GM18868 (cell line): Measurements from ENCODE around the gene DDX24.

Source experiments
- ATAC-seq: cut with Tn5 transposase; IDR thresholded peaks from one replicate; pipeline ENCODE4 v1.9.1; 2021; ENCODE audit warnings: mild to moderate bottlenecking, moderate library complexity; ENCODE audit not compliant: unreplicated experiment

Gene DDX24

DNA sequence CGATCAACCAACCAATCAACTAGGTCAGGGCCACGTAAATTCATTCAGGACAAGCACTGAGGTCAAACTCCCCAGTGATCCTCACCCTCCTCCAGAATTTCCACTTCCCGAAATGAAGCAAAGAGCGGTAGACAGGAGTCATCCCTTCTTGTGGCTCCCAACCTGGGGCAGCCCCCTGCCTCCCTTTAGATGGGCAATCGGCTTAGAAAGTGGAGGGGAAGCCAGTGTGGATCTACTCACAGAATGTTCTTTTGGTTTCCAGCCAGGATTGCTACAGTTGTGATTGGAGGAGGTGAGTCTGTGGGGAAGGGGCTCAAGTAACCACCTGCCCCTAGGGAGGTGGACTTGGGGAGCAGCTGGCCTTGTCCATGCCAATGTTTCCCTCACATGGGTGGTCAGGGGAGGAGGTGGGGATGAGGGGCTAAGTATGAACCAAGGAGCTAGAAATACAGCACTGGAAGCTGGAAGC, 33.6 kb upstream of the DDX24 start:
- ATAC-seq: no peak

DNA sequence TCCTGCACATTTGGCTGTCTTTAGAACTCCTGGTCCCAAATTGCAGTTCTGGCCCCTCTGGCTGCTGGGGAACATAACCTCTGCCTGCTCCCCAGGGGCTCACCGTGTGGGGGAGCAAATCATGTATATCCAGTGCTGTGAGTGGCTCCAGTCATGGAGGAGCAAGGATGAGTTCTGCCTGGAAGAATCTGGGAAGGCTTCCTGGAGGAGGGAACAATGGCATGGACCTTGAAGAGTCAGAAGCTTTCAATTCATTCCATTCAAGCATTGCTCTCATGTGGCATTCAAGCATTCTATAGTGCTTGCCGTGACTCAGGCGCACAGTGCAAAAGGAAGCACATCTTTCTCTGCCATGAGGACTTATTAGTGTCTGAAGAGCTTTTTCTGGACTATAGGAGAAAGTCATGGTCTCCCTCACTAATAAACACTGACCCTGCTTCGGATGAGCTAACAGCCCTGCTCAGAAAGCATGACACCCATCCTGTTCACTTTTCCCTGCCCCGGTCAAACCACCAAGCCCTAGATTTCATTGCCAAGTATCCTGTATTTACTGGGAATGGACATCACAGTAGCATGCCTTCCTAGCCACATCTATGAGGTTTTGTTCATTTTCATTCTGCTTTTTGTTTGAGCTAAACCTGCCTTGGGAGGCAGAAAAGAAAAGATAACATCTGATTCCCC, 33.0 kb upstream of the DDX24 start:
- no peak for ATAC-seq

DNA sequence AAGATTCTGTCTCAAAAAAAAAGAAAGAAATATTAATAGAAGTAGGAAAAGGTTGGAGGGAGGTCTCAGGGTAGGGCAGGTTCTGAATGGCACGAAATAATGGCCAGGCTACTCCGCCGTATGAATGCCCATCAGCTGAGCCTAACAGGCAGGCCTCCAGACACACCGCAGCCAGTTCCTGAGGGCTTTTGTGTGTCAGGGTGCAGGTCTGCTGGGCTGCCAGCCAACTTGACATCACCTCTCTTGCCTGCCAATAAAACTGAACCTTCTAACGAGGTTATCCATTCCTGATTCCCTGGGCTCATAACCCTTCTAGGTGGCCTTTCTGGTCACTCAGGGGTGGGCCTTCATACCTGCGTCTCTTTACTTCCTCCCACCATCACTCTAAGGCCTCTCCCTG, 32.5 kb upstream of the DDX24 start:
- no peak for ATAC-seq

DNA sequence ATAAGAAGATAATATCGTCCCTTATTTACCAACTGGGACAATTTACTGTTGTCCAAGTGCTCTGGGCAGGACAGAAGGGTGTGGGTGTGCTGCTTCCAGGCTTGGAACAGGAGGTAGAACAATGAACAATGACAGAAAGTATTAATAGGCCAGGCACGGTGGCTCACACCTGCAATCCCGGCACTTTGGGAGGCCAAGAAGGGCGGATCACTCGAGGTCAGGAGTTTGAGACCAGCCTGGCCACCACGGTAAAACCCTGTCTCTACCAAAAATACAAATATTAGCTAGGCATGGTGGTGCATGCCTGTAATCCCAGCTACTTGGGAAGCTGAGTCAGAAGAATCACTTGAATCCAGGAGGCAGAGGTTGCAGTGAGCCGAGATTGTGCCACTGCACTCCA, 32.1 kb upstream of the DDX24 start:
- ATAC-seq: no peak

DNA sequence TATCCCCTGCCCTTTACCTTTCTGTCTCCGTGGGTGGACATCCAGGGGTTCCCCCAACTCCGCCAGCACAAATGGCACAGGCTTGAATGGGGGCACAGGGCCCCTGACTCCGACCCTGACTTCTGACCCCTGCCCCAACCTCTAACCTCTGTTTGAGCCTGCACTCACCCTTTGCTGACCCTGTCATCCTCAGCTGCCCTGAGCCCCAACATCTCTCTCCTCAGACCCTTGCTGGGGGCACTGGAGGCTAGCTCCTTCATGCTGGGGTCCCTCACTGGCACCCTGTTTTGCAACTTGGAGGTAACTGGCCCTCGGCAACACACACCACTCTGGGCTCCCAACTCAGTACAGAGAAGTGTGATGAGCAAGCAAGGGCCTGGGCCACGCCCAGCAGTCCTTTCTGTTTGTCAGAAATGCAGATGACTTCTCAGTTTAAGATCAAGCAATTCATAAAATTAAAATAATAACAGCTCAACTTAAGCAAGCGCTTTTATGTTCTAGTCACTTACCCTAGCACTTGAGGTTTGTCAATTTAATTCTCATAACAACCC, 31.6 kb upstream of the DDX24 start:
- no peak for ATAC-seq

DNA sequence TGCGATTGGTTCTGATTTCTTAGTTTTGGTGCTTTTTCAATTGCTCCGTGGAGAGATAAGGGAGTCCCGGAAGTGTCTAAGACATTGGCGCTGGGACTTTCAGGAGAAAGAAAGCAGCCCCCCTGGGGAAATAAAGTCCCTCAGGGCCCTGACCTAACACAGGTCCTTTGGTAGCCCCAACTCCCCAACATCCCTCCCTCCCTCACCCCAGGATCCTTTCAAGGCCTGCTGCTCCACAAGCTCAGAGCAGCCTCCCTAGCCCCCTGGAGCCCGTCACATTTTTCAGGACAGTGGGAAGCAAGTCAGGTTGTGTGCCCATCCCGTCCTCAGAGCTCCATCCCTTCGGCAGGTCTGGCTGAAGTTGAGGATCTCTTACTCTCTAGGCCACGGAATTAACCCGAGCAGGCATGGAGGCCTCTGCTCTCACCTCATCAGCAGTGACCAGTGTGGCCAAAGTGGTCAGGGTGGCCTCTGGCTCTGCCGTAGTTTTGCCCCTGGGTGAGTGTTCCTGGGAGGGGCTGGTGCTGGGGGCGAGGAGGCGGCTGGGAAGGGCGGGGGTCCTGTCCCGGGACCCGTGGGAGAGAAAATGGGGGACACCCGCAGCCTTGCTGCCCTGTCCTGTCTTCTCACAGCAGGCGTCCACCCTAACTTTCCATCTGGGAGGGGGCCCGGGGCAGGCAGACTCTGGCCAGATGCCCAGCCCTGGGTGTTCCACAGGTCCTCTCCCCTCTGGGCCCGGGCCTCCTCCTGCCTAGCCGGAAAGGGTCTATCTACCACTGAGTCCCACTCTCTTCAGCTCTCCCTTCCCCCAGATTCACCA, 30.5 kb upstream of the DDX24 start:
- no peak for ATAC-seq

DNA sequence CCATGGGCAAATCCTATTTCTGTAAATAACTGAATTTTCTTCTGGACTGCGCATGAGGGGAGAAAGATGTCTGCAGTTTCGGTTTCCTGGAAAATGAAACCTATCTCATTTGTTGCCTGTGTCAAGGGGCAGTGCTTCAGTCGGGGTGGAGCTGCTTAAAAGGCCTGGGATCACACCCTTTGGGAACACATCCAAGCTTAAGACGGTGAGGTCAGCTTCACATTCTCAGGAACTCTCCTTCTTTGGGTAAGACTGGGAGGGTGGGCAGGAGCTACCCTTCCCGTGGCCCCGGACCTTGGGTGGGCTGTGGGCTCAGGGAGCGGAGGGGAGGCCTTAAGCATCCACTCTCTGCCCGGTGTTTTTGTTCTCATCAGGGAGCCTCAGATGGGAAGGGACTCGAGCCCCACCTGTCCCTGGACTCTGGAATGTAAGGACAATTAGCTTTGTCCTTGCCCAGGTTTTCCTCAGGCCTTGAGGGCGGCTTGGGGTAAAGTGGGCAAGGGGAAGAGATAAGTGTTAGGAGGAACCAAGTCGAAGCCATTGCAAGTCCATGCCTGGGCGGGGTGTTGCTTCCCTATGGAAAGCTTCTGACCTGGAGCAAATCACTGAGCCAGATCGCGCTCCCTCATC, 29.7 kb upstream of the DDX24 start, which contains the start of gene IFI27:
IFI27 (plus strand) TSS at position 185 of the 630 bp plus-strand sequence.
- no peak for ATAC-seq

DNA sequence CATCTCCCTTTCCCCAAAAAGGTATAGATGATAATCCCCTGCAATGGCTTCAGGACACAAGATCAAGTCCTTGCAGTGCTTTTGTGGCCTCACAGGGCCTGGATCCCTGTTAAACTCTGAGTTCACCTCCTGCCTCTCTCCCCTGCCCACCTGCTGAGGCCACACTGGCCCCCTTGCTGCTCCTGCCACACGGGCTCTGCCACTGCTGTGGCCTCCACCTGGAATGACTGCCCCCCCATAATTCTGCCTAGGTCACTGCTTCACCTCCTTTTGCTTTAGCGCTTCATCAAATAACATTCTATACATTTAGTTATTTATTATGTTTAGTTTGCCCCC, 28.9 kb upstream of the DDX24 start:
- ATAC-seq: no peak

DNA sequence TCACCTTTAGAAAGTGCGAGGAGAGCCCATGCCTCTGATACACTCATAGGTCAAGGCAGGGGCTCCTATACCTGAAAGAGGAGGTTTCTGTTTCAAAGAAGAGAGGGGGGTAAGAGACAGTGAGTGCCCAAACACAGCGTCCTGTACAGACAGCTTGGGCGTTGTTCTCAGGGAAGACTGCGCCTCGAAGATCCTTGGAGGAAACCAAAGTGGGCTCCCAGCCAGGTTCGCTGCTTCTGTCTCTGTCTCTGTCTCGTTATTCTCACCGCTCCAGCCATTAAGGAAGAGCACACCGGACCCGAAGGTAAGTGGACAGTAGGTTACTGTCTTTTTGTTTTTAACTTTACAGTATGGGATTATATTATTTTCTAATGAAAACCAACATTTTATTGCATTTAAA, 23.7 kb upstream of the DDX24 start:
- no peak for ATAC-seq

DNA sequence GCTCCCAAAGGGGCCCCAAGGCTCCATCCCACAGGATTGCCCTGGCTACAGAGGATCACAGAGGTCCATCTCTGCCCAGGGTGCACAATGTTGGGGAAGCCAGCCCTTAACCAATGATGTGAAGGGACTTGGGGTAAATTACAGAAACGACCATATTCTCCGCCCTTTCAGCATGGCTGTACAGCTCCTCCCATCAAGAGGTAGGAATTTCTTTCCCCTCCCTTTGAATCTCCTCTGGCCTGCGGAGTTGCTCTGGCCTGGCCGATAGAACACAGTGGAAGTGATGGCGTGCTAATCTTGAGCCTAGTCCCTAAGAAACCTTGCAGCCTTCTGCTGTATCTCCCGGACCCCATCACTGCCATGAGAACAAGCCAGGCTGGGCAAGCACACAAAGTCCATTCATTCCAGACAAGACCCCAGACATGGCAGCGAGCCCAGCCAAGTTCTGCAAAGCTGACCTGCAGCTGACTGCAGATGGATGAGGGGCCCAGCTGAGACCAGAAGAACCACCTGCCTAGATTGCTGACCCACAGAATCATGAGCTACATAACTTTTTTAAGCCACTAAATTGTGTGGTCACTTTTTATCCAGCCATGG, 22.6 kb upstream of the DDX24 start:
- no peak for ATAC-seq

DNA sequence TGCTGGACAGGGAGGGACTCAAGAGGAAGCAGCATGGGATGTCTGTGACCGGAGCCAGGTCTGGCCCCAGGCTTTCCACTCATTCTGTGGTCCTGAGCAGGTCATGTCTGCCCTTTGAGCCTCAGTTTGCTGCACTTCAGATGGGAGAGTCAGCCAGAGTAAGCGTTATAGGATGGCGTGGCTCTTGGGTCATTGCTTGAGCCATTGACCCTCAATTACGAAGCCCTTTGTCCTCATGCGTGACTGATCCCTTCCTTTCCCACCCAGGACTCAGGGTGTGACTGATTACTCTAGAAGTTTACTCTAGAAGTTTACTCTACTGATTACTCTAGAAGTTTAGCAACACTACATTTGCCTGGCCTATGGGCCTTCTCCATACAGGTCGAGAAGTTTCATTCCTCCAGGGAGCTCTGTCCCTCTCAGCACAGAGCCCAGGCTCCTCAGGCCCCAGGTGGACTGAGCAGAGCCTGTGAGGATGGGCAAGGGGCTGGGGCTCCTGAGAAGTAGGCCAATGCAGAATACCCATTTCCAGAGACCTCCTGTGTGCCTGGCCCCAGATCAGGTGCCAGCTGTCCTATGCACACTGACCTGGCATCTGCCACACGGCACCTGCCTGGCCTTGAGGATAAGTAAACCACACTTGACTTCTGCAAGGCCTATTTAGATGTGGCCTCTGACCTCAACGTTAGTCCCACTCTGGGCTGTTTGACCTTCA, 21.9 kb upstream of the DDX24 start:
- no peak for ATAC-seq

DNA sequence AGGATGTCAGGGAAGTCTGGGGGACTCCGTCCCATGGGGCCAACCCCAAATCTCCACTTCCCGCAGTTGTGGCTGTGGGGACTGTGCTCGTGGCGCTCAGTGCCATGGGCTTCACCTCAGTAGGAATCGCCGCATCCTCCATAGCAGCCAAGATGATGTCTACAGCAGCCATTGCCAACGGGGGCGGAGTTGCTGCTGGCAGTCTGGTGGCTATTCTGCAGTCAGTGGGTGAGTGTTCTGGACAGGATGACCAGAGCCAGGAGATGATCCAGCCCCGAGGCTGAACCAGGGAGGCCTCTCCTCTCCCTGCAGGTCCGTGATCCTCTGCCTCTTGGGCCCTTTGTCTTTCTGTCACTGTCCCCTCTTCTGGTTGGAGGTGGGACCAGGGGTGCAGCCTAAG, 20.7 kb upstream of the DDX24 start:
- ATAC-seq: no peak

DNA sequence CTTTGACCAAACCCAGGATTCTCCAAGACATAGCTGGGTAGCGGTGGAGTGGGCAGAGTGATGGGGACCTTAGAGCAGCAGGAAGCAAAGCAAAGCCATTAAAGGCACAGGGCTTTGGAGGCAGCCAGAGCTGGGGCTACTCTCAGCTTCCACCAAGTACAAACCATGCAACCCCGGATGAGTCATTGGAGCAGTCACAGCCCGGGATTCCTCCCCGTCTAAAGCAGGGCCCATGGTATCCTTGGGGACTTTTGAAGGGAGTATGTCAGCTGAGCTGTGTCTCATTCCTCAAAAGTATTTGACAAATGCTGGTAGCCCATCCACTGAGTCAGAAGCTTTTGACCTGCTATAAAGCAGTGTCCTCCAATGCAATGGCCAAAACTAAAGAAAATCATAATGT, 19.8 kb upstream of the DDX24 start:
- no peak for ATAC-seq

DNA sequence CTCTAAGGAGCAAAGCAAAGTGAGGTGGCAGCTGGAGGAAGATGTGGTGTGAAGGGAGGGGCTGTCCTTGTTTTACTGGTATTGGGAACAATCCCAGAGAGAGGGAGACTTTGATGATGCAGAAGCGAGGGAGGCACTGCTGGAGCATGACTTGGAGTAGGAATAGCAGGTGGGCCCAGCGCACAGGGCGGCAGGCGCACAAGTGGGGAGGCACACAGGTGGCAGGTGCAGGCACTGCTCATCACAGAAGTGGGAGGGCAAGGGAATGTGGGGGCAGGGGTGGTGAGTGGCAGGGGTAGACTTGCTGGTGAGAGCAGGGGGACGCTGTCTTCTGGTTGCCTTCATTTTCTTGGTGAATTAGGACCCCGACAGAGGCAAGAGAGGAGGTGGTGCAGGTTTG, 18.0 kb upstream of the DDX24 start:
- ATAC-seq: no peak

DNA sequence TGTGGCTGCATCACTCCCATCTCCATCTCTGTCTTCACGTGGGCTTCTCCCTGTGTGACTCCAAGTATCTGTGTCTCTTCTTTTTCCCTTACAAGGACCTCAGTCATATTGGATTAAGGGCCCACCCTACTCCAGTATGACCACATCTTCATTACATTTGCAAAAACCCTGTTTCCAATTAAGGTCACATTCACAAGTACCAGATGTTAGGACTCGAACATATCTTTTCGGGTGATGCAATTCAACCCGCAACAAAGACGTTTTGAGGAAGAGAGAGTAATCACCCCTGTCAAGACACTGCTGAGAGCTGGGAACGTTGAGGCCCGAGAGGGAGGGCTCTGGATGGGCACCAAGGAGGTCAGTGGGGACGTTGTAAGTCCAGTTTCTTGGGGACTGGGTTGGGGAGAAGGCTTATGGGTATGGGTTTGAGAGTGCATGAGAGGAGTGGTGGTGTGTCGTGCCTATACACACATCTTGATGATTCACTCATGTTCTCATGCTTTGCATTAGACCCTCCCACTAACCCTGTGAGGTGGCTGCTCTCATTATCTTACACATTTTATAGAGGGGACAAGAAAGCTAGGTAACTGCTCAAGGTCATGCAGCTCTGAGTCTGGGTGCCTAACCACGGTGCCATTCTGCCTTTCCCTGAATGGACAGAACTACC, 17.5 kb upstream of the DDX24 start:
- ATAC-seq: no peak

DNA sequence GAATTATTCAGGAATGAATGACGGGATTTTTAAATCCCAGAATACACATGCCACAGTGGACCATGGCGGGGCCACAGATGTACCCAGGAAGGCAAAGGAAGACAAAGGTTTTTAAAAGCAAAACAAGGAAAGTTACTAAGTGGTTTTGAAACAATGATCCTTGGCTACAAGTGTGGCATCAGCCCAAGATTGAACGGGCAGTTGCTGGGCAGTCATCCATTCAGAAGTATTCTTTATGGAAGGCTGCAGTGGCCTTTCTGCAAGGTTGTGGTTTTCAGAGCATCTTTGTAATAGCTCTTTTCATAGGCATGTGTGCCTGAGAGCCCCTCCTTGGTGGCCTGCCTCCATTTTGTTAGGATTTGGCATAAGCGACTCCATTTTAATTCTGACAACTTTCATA, 16.1 kb upstream of the DDX24 start:
- ATAC-seq: no peak

DNA sequence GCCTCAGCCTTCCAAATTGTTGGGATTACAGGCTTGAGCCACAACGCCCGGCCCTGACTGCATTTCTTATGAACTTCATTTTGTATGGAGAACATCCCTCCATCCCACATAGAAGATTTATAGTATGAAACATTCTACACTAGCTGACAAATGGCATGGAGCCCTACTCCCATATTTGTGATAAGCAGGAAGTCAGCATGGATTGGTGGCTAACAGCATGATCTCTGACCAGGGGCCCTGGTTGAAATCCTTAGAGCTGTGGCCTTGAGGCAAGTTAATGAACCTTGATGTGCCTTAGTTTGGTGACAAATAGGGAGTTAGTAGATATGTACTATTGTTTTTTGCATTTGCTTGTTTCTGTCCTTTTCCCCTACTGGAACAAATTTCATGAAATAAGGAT, 12.4 kb upstream of the DDX24 start:
- ATAC-seq: no peak

DNA sequence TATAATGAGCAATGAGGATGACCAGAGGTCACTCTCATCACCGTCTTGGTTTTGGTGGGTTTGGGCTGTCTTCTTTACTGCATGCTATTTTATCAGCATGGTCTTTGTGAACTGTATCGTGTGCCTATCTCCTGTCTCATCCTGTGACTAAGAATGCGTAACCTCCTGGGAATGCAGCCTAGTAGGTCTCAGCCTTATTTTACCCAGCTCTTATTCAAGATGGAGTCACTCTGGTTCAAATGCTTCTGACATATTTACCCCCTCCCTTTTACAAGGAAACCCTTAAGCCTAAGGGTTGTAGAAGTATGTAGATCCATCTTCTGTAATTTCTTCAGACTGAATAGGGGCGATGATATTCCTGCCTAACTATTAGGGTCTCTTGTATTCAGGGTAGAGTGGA, 8.5 kb upstream of the DDX24 start:
- no peak for ATAC-seq

DNA sequence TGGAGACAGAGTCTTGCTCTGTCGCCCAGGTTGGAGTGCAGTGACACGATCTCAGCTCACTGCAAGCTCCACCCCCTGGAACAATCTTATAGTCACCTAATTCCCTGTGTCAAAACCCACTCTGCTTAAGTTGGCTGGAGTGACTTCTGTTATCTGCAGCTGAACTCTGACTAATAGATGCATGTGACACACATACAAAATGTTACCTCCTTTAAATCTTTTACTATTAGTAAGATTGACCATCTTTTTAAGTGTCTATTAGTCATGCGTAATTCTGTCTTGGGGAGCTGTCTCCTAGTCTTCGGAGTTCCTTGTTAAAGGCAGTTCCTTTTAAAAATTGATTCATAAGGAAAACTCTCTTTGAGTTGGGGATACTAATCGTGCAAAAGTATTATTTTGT, 7.5 kb upstream of the DDX24 start:
- ATAC-seq: no peak

DNA sequence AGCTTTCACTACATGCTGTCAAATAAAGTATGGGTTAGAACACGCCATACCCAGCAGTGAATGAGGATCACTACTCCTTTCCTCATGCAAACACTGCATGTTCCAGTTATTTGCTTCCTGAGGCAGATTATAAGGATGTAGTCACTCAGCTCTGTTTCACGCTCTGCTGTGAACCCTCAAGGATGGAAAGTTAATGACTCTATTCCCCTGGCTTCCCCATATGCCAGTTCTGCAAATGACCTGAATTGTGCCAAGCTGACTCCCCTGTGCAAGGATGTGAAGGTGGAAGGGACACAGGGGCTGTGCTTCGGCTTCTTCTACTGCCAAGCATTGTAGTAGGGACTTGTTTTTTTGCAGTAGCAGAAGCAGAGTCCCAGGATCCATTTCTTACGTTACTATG, 6.9 kb upstream of the DDX24 start:
- ATAC-seq: no peak
